Stromal cell of bone marrow (primary cell): Measurements from ENCODE around the gene YES1.

Experiments
- DNase-seq: peaks from one replicate; pipeline ENCODE4 v3.0.0-alpha.2; 2012; ENCODE audit warnings: low read depth

The YES1 gene

GRCh38 chr18:811892-812375 is at the start of gene YES1:
YES1 (minus strand) TSS chr18:812242; CDS start chr18:756827, 55,415 bp downstream.
- DNase-seq = peak; percentile 45

GRCh38 chr18:857986-858385 is 45.9 kb upstream of the YES1 start:
- no peak for DNase-seq

- no peak for DNase-seq
Measured at GRCh38 chr18:853471-853870, 41.4 kb upstream of the YES1 start.

- DNase-seq = no peak
Measured at GRCh38 chr18:850960-851359, 38.9 kb upstream of the YES1 start.

- DNase-seq = no peak
Measured at GRCh38 chr18:849021-849420, 37.0 kb upstream of the YES1 start.

- DNase-seq = no peak
Measured at GRCh38 chr18:848062-848861, 36.2 kb upstream of the YES1 start.

- peak; percentile 46 for DNase-seq
Measured at GRCh38 chr18:845152-845819, 33.2 kb upstream of the YES1 start.

GRCh38 chr18:841647-842370 is 29.8 kb upstream of the YES1 start:
- DNase-seq = no peak

GRCh38 chr18:840516-840915 is 28.5 kb upstream of the YES1 start:
- DNase-seq = no peak

- no peak for DNase-seq
Measured at GRCh38 chr18:840023-840408, 28.0 kb upstream of the YES1 start.

- peak; percentile 57 for DNase-seq
Measured at GRCh38 chr18:839224-840022, 27.4 kb upstream of the YES1 start.

GRCh38 chr18:837922-838321 is 25.9 kb upstream of the YES1 start:
- DNase-seq = no peak

GRCh38 chr18:834082-834720 is 22.2 kb upstream of the YES1 start:
- DNase-seq = no peak

- DNase-seq = no peak
Measured at GRCh38 chr18:833197-833596, 21.2 kb upstream of the YES1 start.

GRCh38 chr18:832085-832681 is 20.1 kb upstream of the YES1 start:
- no peak for DNase-seq

GRCh38 chr18:830315-830901 is 18.4 kb upstream of the YES1 start:
- peak; percentile 26 for DNase-seq

- no peak for DNase-seq
Measured at GRCh38 chr18:829432-829831, 17.4 kb upstream of the YES1 start.

GRCh38 chr18:827093-827677 is 15.1 kb upstream of the YES1 start:
- no peak for DNase-seq

GRCh38 chr18:825891-826585 is 14.0 kb upstream of the YES1 start:
- no peak for DNase-seq

GRCh38 chr18:824179-824578 is 12.1 kb upstream of the YES1 start:
- no peak for DNase-seq
